T47D (cell line): Measurements from ENCODE around the gene EPN3.

Experiments
- DNase-seq, 2 experiments: peaks; one replicate each; pipeline versions ENCODE4 v3.0.0 to v3.0.0-alpha.2; 2011 to 2012; ENCODE audit warnings: low read depth in 1 of 2, low spot score in 1 of 2
- JUND ChIP-seq: IDR thresholded peaks from 2 replicates; pipeline ENCODE4 v1.6.1; 2012; ENCODE audit warnings: low read depth
- in situ Hi-C: cut with HindIII; loops from 2 replicates; pipeline ENCODE4 v1.10.0; 2016; ENCODE audit warnings: low sequenced_read_pairs, low pct_unique_long_range_greater_than_20kb

Gene EPN3

DNA sequence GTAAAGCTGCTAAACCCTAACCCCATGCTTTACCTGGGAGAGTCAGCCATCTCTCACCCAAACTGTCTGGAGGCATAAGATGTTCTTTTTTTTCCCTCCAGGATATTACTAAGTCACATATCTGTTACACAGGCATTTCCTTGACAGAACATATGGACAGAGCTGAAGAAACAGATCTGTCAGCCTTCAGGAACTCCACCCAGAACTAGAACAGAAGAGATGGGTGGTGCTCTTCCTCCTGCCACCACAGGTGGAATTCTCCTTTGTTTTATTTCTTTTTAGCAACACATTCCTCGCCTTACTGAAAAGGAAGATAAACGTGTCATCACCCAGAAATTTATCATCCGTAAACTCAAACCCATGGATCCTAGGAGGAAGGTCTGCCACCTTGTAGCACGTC, 15.5 kb upstream of the EPN3 start:
- in situ Hi-C loops = no loop called here
- no peak for TF ChIP-seq JUND
- no peak for DNase-seq

DNA sequence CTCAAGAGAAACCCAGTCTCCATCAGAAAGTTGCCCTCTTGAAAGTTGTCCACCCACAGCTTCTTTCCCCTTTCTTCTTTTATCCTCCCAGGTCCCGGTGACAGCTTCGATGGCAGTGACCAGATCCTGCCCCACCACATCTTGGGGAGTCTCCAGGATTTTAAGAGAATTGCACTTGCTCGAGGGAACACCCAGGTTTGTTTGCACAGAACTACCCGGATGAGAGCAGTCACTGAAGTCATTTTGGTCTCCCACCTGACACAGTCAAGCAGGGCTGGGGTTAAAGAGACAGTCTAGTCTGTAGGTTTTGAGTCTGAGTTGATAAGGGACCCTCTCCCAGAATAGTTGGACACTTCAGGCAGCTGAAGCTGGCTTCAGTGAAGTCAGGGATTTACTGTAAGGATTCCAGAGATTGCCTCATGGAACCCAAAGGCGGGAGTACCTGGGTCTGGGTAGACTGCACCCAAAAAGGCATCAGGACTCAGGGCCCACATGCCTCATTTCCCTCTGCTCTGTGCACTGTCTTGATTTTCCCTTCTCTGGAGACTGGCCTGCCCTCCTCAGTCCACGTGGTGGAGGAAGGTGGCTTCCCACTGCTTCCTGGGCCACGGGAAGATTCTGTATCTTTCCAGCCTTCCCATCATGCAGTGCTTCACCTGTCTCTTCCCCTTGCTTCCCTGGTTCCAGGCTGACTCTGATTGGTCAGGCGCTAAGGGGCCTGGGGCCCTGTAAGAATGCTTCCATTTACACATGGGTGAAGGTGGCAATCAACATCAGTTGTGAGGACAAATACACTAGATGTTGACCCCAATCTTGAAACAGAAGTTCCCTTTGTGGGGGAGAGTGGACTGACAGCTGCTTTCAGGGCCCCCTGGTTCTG, 14.8 kb upstream of the EPN3 start:
- in situ Hi-C loops = no loop called here
- no peak for TF ChIP-seq JUND
- no peak for DNase-seq

DNA sequence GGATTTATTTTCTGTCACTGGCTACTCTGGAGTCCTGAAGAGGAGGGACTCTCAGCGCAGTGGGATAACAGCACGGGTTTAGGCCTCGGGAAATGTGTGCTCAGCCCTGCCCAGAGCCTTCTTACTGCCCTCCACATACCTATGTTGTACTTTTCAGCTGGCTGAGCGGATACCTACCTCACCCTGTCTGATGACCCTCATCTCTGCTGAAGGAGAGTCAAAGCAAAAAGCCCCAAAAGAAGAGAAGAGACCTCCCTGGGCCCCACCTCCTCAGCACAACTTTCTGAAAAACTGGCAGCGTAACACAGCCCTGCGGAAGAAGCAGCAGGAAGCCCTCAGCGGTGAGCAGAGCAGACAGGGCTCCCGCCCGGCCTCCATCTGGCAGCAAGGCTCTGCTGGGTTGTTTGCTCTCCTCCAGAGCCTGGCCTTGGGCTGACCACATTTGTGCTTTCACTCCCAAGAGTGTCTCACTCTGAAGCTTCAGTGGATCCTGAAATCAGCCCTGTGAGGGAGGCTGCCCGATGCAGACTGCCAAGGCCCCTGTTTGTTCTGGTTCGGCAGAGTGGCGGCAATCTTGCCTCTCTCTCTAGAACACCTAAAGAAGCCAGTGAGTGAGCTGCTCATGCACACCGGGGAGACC, 14.0 kb upstream of the EPN3 start:
- in situ Hi-C loops = no loop called here
- no peak for TF ChIP-seq JUND
- DNase-seq = no peak

DNA sequence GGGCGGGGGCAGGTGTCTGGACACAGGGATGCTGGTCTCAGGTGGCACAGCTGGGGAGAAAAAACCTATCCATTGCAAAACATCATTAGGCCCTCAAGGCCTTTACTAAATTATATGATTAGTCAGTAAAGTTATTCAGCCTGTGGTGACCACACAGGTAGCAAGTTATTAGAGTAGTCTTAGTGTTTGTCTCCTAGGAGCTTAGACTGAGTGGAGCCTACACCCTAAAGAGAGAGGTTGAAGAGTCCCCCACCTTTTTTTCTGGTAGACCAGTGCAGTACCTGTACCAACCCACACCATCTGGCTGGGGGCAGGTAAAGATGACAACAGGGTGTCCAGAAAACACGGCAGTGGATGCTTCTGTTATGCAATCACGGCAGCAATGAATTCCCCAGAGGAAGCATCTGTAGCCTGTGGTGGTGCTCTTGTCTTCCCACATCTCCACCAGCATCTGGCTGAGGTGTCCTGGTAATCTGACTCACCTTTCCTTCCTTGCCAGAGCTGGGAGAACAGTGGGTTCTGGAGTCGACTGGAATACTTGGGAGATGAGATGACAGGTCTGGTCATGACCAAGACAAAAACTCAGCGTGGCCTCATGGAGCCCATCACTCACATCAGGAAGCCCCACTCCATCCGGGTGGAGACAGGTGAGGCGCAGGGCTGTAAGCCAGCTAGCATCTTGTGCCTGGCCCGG, 13.2 kb upstream of the EPN3 start:
- no peak for TF ChIP-seq JUND
- no peak for DNase-seq
- in situ Hi-C loops = no loop called here

DNA sequence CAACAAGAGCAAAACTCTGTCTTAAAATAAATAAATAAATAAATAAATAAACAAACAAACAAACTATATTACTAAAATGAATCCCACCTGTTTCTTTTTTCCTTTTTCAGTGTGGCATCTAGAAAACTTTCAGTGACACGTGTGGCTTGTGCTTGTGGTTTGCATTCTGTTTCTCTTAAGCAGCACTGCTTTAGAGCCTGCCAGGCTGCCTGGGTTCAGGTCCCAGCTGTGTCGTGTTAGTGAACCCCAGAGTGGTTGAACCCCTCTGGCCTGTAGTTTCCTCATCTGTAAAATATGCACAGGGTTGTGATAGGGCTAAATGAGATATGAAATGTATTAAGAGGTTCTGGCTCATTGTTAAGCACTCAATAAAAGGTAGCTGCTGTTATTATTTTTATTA, 12.1 kb upstream of the EPN3 start:
- TF ChIP-seq JUND = no peak
- in situ Hi-C loops = no loop called here
- no peak for DNase-seq

- in situ Hi-C loops = no loop called here
- no peak for TF ChIP-seq JUND
- no peak for DNase-seq
Observed at GRCh38 chr17:50521514-50521913, 11.0 kb upstream of the EPN3 start.

DNA sequence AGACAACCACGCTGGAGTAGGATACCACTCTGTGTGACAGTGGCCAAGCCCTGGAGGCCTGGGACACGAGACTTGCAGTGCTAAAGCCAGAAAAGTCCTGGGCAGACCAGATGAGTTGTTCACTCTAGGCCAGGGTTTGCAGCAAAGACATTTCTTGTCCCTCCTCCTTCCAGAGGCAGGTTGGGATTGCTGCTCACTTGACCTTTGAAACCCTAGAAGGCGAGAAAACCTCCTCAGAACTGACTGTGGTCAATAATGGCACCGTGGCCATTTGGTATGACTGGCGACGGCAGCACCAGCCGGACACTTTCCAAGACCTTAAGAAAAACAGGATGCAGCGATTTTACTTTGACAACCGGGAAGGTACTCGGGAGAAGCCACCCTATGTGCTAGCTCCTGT, 9.8 kb upstream of the EPN3 start:
- in situ Hi-C loops = no loop called here
- no peak for TF ChIP-seq JUND
- DNase-seq = no peak

GRCh38 chr17:50523208-50523607, 9.3 kb upstream of the EPN3 start:
- in situ Hi-C loops = no loop called here
- no peak for TF ChIP-seq JUND
- peak in 1 of 2 experiments; percentile 80 for DNase-seq

DNA sequence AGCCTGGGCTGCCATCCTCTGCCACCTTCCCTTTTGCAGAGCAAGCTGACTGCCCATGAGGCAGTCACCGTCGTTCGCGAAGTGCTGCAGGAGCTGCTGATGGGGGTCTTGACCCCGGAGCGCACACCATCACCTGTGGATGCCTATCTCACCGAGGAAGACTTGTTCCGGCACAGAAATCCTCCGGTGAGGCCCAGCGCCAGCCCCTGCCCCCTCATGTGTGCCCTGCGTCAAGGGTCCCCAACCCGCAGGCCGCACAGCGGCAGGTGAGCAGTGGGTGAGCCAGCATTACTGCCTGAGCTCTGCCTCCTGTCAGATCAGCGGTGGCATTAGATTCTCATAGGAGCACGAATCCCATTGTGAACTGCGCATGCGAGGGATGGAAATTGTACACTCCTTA, 7.7 kb upstream of the EPN3 start:
- in situ Hi-C loops = no loop called here
- no peak for TF ChIP-seq JUND
- DNase-seq = no peak

DNA sequence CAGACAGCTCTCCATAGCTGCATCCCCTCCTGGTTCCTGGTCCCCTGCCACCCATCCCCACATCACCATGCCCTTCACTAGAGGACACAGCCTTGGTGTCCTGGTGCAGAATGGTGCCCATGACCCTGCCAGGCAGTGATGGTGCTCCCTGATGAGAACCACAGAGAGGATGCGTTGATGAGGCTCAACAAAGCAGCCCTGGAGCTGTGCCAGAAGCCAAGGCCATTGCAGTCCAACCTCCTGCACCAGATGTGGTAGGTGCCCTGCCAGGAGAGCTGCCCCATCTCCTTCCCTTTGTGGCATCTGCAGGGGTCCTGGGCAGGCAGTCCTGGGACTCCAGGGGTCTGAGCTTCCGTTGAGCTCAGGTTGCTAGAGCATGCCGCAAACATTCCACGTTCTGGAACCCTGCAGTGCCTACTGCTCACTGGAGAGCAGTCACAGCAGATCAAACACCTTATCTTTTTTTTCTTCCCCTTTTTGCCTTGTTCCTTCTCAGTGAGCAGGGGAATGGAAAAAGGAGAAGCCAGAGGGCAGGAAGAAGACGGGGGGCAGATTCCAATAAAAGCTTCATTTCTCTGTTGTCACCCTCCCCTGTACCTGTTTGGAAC, 5.3 kb upstream of the EPN3 start:
- TF ChIP-seq JUND = no peak
- no peak for DNase-seq
- in situ Hi-C loops = no loop called here

- no peak for DNase-seq
- TF ChIP-seq JUND = no peak
- in situ Hi-C loops = no loop called here
Observed at GRCh38 chr17:50527949-50528474, 4.5 kb upstream of the EPN3 start.

DNA sequence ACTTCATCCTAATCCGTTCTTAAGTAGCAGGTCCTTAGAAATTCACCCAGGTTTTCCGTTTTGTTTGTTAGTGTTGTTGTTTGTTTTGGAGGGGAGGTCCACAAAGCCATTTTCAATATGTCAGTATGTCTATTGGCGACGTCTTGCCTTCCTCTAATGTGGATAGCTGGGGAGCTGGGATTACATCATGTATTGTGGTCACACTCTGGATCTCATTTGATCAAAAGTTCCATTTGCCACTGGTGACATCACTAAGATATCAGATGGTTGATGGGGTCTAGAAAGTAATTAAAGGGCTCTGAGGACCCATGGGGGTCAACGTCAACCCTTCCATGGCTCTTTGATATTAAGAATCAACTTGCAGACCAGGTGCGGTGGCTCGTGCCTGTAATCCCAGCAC, 2.7 kb upstream of the EPN3 start:
- DNase-seq = no peak
- TF ChIP-seq JUND = no peak
- in situ Hi-C loops = no loop called here

DNA sequence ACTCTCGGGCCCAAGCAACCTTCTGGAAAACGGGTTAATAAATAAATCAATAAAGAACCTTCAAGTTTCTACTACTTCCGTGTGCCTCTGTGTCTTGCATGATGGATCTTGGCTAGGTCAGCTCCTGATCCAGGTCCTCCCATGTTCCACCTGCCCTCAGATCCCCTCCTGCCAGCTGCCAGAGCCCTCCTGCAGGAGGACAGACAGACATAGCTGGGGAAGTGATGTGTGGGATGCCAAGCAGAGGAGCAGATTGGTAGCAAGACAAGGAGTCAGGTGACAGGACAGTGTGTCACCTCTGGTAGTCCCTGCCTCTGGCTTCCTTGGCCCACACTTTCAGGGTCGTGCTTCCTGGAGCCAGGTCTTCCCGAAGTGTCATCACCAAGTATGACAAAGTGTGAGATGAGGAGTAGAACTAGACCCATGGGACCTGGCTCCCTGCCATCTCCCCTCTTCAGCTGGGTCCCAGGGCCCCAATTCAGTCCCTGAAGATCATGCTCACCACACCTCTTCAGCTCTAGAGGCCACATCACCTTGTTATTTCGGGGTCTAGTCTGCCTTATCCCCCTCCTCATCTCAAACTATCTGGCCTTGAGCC, 1.0 kb upstream of the EPN3 start:
- DNase-seq = no peak
- no peak for TF ChIP-seq JUND
- in situ Hi-C loops = no loop called here
